GM21529 (cell line): ENCODE data around the gene SORCS3.

Experiments used
- ATAC-seq: cut with Tn5 transposase; IDR thresholded peaks from one replicate; pipeline ENCODE4 v1.9.1; 2021; ENCODE audit not compliant: unreplicated experiment

Gene SORCS3

GRCh38 chr10:105161149-105161548 is 520.1 kb downstream of the SORCS3 start:
- ATAC-seq: no peak

GRCh38 chr10:105161767-105162166 is 520.7 kb downstream of the SORCS3 start:
- ATAC-seq: no peak

GRCh38 chr10:105170521-105170920 is 529.4 kb downstream of the SORCS3 start:
- ATAC-seq: no peak

- no peak for ATAC-seq
Measured at GRCh38 chr10:105171945-105172344, 530.9 kb downstream of the SORCS3 start.

GRCh38 chr10:105181626-105182025 is 540.5 kb downstream of the SORCS3 start:
- ATAC-seq: no peak

- no peak for ATAC-seq
Measured at GRCh38 chr10:105183536-105183935, 542.4 kb downstream of the SORCS3 start.

GRCh38 chr10:105185161-105185560 is 544.1 kb downstream of the SORCS3 start:
- ATAC-seq: no peak

GRCh38 chr10:105187243-105187642 is 546.2 kb downstream of the SORCS3 start:
- ATAC-seq: no peak

GRCh38 chr10:105188737-105189462 is 547.8 kb downstream of the SORCS3 start:
- no peak for ATAC-seq

- ATAC-seq: no peak
Measured at GRCh38 chr10:105189463-105189800, 548.3 kb downstream of the SORCS3 start.

- no peak for ATAC-seq
Measured at GRCh38 chr10:105192146-105192545, 551.1 kb downstream of the SORCS3 start.

GRCh38 chr10:105192861-105193260 is 551.8 kb downstream of the SORCS3 start:
- ATAC-seq: no peak

GRCh38 chr10:105195831-105196230 is 554.7 kb downstream of the SORCS3 start:
- no peak for ATAC-seq

GRCh38 chr10:105197598-105198364 is 556.7 kb downstream of the SORCS3 start:
- ATAC-seq: no peak

- ATAC-seq: no peak
Measured at GRCh38 chr10:105206616-105207015, 565.5 kb downstream of the SORCS3 start.

- ATAC-seq: no peak
Measured at GRCh38 chr10:105207476-105207995, 566.4 kb downstream of the SORCS3 start.

GRCh38 chr10:105210546-105210945 is 569.5 kb downstream of the SORCS3 start:
- ATAC-seq: no peak

- ATAC-seq: no peak
Measured at GRCh38 chr10:105237685-105238084, 596.6 kb downstream of the SORCS3 start.

- ATAC-seq: no peak
Measured at GRCh38 chr10:105239311-105240219, 598.5 kb downstream of the SORCS3 start.

- ATAC-seq: no peak
Measured at GRCh38 chr10:105241254-105241653, 600.2 kb downstream of the SORCS3 start.

- ATAC-seq: no peak
Measured at GRCh38 chr10:105243381-105243780, 602.3 kb downstream of the SORCS3 start.
